ENCODE measurements around the gene TRIM28. TPM values are rescaled to one million over a fixed set of nuclear protein-coding genes. Genes with fewer than 3 reads are reported as not detected.

The TRIM28 gene
- total and polyA plus RNA-seq, 9 of the 15 experiments (the other 6 are each of a cell fraction or from before 2014, with no cell fraction given), result 12.1 to 797 (median 490) TPM

GRCh38 chr19:58558623-58559274, 14.9 kb downstream of the TRIM28 start:
- Histone ChIP-seq H4K20me1 (replicated peaks; ENCODE audit: control insufficient read depth, insufficient read depth, low read length) (no peaks in the 10 kb centered on the region), H3K9me1 (ENCODE audit: control insufficient read depth, insufficient read depth, low read length) (peaks cover 3% of the 10 kb centered on the region), H3K9me3 (replicated peaks; ENCODE audit: control insufficient read depth, insufficient read depth, low read depth, low read length) (no peaks in the 10 kb centered on the region), H3K79me2 (ENCODE audit: control insufficient read depth, insufficient read depth, low read length) (peaks cover 57% of the 10 kb centered on the region), H3K27me3 (ENCODE audit: control insufficient read depth in 2 of 2, insufficient read depth in 2 of 2, low read length in 2 of 2) (no peaks in the 10 kb centered on the region), H3K9ac (ENCODE audit: insufficient read depth in 1 of 2, low read depth in 2 of 2, low read length in 2 of 2) (peak overlapping the region; percentile 92 to 98), H3K27ac (ENCODE audit: extremely low read depth, low read depth, low read length) (peak overlapping the region; percentile 94), H2AFZ (ENCODE audit: low read depth, low read length) (peak overlapping the region; percentile 99), H3K4me2 (ENCODE audit: insufficient read depth, low read length) (peak overlapping the region; percentile 98), H3K4me1 (replicated peaks in 1 of 2; ENCODE audit: control insufficient read depth in 2 of 2, insufficient read depth in 2 of 2, low read length in 2 of 2) (peaks cover 33 to 74% of the 10 kb centered on the region in 2 experiments), H3K36me3 (ENCODE audit: control insufficient read depth, insufficient read depth, low read length) (peaks cover 33% of the 10 kb centered on the region), H3K4me3 (peak overlapping the region; percentile 92)
- FAIRE-seq, result peak; percentile 98
- under 1% methylated on average over 33 of the region's 76 CpGs for WGBS (ENCODE audit: insufficient coverage, low coverage, missing lambda C conversion rate)
- in situ Hi-C loops (cut with MboI), result no loop called here
- BruUV-seq (replicated peaks), result no TSS peak
- ChIA-PET POLR2A (interaction anchor here (0.6 to 2.7 kb wide), 11 partner anchors 10 to 765 kb away, joined by 3 to 24 read pairs (median 6); partner anchors contain the start of genes MZF1, TRIM28, ZBTB45 and ZNF324), CTCF (ENCODE audit: low intra/inter-chr PET ratio) (no interaction called here)
- intact Hi-C loops (cut with micrococcal nuclease), result no loop called here
- DNase-seq (ENCODE audit: extremely low read depth in 1 of 4, low spot score in 3 of 4), result peak; percentile 80 to 99 (median 86)
- ATAC-seq, result peak; percentile 79
- TF ChIP-seq CXXC5 (CRISPR knock-in tag; IDR thresholded peaks at IDR 0.05), result peak; percentile 43
- peak; percentile 21 for TF ChIP-seq PCBP1 (IDR thresholded peaks at IDR 0.05; ENCODE audit: low read depth, low read length, poor library complexity, severe bottlenecking)
- TF ChIP-seq EZH2 (IDR thresholded peaks at IDR 0.05; ENCODE audit: borderline replicate concordance, low read depth, low read length), result no peak
- no peak for TF ChIP-seq NFATC3 (IDR thresholded peaks at IDR 0.05)
- TF ChIP-seq CBX1 (IDR thresholded peaks at IDR 0.05; ENCODE audit: low read depth), result 0 out of 2 replicates have a peak, but pooled peaks have one; percentile 66
- no peak for TF ChIP-seq NFIX (CRISPR knock-in tag; IDR thresholded peaks at IDR 0.05; ENCODE audit: low read depth)
- TF ChIP-seq ZFX (CRISPR knock-in tag; IDR thresholded peaks at IDR 0.05), result peak; percentile 74
- no peak for TF ChIP-seq E2F3 (CRISPR knock-in tag; IDR thresholded peaks at IDR 0.05)
- TF ChIP-seq RBFOX2 (IDR thresholded peaks at IDR 0.05; ENCODE audit: low read depth, low read length), result peak; percentile 95
- 0 out of 4 replicates have a peak, but pooled peaks of 1 of the 2 experiments have one; percentile 23 for TF ChIP-seq NONO (IDR thresholded peaks at IDR 0.05; ENCODE audit: low read depth in 2 of 2, low read length in 1 of 2)
- no peak for TF ChIP-seq SMAD4 (CRISPR knock-in tag; conservative IDR thresholded peaks at IDR 0.05)
- TF ChIP-seq ETV5 (CRISPR knock-in tag; IDR thresholded peaks at IDR 0.05; ENCODE audit: low read depth), result peak; percentile 56; the same call in 1 of the 2 replicates
- TF ChIP-seq PRPF4 (IDR thresholded peaks at IDR 0.05; ENCODE audit: insufficient read depth, low read depth, low read length, poor library complexity, severe bottlenecking), result peak; percentile 55
- TF ChIP-seq CGGBP1 (CRISPR knock-in tag; IDR thresholded peaks at IDR 0.05), result no peak
- peak; percentile 42 for TF ChIP-seq SAP30 (IDR thresholded peaks at IDR 0.05; ENCODE audit: borderline replicate concordance, insufficient read depth, low read depth, low read length, poor library complexity, severe bottlenecking)
- TF ChIP-seq ZNF175 (CRISPR knock-in tag; IDR thresholded peaks at IDR 0.05; ENCODE audit: low read depth), result peak; percentile 12; the same call in 1 of the 2 replicates
- peak; percentile 32 for TF ChIP-seq POU5F1 (IDR thresholded peaks at IDR 0.05; ENCODE audit: borderline replicate concordance, low read depth, low read length, partially characterized antibody)
- peak; percentile 13 to 16; a peak in 2 of 4 replicates for TF ChIP-seq SIX5 (IDR thresholded peaks at IDR 0.05; ENCODE audit: borderline replicate concordance in 1 of 2, insufficient read depth in 1 of 2, low read depth in 1 of 2, low read length in 2 of 2)
- TF ChIP-seq ATF1 (CRISPR knock-in tag; IDR thresholded peaks at IDR 0.05), result no peak
- TF ChIP-seq ATF1 (tag; IDR thresholded peaks at IDR 0.05), result peak; percentile 92
- peak; percentile 71; the same call in 1 of the 2 replicates for TF ChIP-seq NR2C1 (IDR thresholded peaks at IDR 0.05)
- no peak for TF ChIP-seq NR2C1 (tag; IDR thresholded peaks at IDR 0.05)
- TF ChIP-seq MAZ (CRISPR knock-in tag; conservative IDR thresholded peaks at IDR 0.05 in 1 of 2, IDR thresholded peaks at IDR 0.05 in 1 of 2), result peak; percentile 52 to 74; a peak in 3 of 4 replicates

Data from K562 (cell line).